Measurements from ENCODE around the gene WDR20.

Gene WDR20

GRCh38 chr14:102201353-102201738 is 61.6 kb downstream of the WDR20 start:
- DNase-seq: no peak

- no peak for DNase-seq
Measured at GRCh38 chr14:102201776-102202175, 62.1 kb downstream of the WDR20 start.

- DNase-seq: no peak
Measured at GRCh38 chr14:102202944-102203343, 63.2 kb downstream of the WDR20 start.

- DNase-seq: no peak
Measured at GRCh38 chr14:102203382-102203781, 63.7 kb downstream of the WDR20 start.

GRCh38 chr14:102205560-102205959 is 65.9 kb downstream of the WDR20 start:
- DNase-seq: no peak

- no peak for DNase-seq
Measured at GRCh38 chr14:102206918-102207317, 67.2 kb downstream of the WDR20 start.

GRCh38 chr14:102207831-102208365 is 68.2 kb downstream of the WDR20 start:
- DNase-seq: no peak

GRCh38 chr14:102208741-102209140 is 69.0 kb downstream of the WDR20 start:
- DNase-seq: no peak

GRCh38 chr14:102209224-102209966 is 69.7 kb downstream of the WDR20 start:
- DNase-seq: no peak

- DNase-seq: peak; percentile 25
Measured at GRCh38 chr14:102210421-102211042, 70.8 kb downstream of the WDR20 start.

GRCh38 chr14:102211240-102211639 is 71.5 kb downstream of the WDR20 start:
- no peak for DNase-seq

- no peak for DNase-seq
Measured at GRCh38 chr14:102212356-102212755, 72.7 kb downstream of the WDR20 start.

GRCh38 chr14:102212845-102213244 is 73.1 kb downstream of the WDR20 start:
- no peak for DNase-seq

- DNase-seq: no peak
Measured at GRCh38 chr14:102213470-102213869, 73.8 kb downstream of the WDR20 start.

- DNase-seq: no peak
Measured at GRCh38 chr14:102213984-102214658, 74.4 kb downstream of the WDR20 start.

GRCh38 chr14:102215071-102215470 is 75.4 kb downstream of the WDR20 start:
- DNase-seq: no peak

GRCh38 chr14:102215576-102216250 is 76.0 kb downstream of the WDR20 start:
- DNase-seq: peak; percentile 58

- DNase-seq: no peak
Measured at GRCh38 chr14:102217399-102217798, 77.7 kb downstream of the WDR20 start.

GRCh38 chr14:102217987-102218421 is 78.3 kb downstream of the WDR20 start:
- DNase-seq: no peak

GRCh38 chr14:102218688-102219087 is 79.0 kb downstream of the WDR20 start:
- no peak for DNase-seq

GRCh38 chr14:102219316-102219715 is 79.6 kb downstream of the WDR20 start:
- no peak for DNase-seq

- no peak for DNase-seq
Measured at GRCh38 chr14:102220031-102220430, 80.3 kb downstream of the WDR20 start.

- no peak for DNase-seq
Measured at GRCh38 chr14:102221026-102221425, 81.3 kb downstream of the WDR20 start.

All from suppressor macrophage treated with lipopolysaccharide for 4 hours (primary cell).